Stimulated activated CD8-positive, alpha-beta memory T cell treated with anti-CD3 and anti-CD28 coated beads, Interleukin-7, amount 100 ng/mL, for 4 hours (primary cell): Measurements from ENCODE around the gene SERPING1.
"Not testable (repeated sequence)": the region's sequence is repeated elsewhere in the genome, so short reads cannot be mapped to it uniquely, and the experiment has no call there.

Source experiments
- DNase-seq, 2 donors: peaks; one replicate each; pipeline ENCODE4 v3.0.0-alpha.2; 2020; ENCODE audit warnings: low read depth in 2 of 2

SERPING1 gene

DNA sequence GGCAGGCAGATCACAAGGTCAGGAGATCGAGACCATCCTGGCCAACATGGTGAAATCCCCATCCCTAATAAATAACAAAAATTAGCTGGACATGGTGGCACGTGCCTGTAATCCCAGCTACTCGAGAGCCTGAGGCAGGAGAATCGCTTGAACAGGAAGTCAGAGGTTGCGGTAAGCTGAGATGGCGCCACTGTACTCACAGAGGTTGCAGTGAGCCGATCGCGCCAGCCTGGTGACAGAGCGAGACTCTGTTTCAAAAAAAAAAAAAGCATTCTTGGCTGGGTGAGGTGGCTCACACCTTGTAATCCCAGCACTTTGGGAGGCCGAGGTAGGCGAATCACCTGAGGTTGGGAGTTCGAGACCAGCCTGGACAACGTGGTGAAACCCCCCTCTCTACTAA lies 54.7 kb downstream of the SERPING1 start:
- not testable (repeated sequence) for DNase-seq

DNA sequence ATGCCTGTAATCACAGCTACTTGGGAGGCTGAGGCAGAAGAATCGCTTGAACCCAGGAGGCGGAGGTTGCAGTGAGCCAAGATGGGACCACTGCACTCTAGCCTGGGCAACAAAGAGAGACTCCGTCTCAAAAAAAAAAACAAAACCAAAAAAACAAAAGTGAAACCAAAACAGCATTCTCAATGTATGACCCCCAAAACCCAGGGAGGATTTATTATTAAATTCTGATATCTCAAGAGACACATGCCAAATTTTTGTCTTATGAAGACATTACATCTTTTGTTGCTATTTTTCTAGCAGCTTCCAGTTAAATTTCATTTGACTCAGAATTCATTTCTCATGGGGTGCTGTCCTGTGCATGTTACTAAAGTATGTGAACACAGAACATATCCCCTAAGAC lies 55.2 kb downstream of the SERPING1 start:
- DNase-seq, result no peak

DNA sequence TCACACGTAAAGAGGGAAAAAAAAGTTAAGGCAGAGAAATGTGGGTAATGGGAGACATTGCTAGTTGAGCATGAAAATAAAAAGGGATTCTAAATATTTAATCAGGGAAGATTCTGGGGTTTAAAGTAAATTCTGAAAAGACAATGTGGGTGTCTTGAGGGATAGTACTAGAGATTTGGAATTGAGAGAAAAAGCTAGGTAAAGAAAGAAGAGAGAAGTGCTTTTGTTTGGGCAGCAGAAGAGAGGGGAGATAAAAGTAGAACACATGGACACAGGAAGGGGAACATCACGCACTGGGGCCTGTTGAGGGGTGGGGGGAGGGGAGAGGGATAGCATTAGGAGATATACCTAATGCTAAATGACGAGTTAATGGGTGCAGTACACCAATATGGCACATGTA lies 55.7 kb downstream of the SERPING1 start:
- no peak for DNase-seq

DNA sequence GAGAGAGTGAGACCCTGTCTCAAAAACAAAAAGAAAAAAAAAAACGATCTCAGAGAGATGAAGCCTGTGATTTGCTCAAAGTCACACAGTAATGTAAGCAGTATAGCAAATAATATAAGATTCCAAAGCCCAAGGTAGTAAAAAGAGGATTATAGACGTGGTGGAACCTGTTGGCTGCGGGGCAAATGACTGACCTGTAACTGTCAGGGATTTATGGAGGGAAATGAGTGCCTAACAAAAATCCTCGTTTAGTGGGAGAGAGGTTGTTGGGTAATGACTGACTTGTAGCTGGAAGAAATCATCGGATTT lies 59.4 kb downstream of the SERPING1 start:
- DNase-seq, result no peak

DNA sequence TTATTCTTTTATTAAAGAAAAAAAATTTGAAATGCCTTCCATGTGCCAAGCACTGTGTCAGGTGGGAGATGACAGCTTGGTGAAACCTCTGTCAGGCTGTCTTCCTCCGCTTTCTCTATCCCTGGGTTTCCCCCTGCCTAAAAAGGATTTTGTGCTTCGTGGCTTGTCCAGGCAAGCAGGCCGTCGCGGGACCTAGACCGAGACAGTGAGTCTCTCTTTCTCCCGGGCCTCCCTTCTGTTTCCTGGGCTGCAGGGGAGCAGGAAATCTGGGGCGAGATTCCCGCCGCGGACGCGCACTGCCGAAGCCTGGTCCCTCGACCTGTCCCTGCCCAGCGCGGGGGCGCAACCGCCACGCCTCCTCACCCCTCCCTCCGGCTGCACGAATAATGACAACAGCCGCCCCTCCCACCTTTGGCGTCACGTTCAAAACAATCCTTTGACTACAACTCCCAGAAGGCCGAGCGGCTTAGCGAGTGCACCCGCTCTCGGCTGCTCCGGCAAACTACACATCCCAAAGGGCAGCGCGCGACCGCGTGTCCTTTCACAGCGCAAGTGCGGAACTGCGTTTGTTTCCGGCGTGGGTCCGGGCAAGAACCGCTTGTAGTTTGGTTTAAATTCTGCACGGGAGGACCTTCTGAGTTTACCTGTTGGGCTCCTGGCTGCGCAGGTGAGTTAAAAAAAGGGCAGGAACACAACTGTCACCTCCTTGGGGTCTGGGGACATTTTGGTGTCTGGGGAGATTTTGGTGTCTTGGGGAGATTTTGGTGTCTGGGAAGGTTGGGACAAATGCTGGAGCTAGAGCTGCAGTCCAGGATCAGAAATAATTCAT lies 59.9 kb downstream of the SERPING1 start, which contains the start of gene CLP1:
TSS of gene CLP1 (plus strand) at position 569 of the 829 bp plus-strand sequence. CDS start 1,715 bp downstream, outside the sequence.
- DNase-seq, result peak; percentile 98 to 99

DNA sequence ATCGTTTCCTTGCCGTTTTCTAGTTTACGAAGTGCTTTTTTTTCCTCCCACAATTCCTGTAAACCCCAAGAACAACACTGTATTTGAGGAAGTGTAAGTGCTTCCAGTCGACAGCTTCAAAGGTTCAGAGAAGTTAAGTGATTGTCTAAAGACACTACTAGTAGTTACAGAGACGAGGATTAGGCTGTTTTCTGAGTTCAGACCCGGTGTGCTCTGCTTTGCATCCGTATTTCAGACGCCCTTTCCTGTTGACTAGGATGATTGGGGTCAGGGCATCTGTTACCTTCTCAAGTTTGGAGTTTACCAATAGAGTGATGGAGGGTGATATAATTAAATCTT lies 60.5 kb downstream of the SERPING1 start:
- DNase-seq, result no peak

DNA sequence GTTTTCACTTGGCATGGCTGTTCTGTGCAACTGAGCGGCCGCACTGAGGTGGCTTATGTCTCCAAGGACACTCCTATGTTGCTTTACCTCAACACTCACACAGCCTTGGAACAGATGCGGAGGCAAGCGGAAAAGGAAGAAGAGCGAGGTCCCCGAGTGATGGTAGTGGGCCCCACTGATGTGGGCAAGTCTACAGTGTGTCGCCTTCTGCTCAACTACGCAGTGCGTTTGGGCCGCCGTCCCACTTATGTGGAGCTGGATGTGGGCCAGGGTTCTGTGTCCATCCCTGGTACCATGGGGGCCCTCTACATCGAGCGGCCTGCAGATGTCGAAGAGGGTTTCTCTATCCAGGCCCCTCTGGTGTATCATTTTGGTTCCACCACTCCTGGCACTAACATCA lies 62.2 kb downstream of the SERPING1 start:
- no peak for DNase-seq

DNA sequence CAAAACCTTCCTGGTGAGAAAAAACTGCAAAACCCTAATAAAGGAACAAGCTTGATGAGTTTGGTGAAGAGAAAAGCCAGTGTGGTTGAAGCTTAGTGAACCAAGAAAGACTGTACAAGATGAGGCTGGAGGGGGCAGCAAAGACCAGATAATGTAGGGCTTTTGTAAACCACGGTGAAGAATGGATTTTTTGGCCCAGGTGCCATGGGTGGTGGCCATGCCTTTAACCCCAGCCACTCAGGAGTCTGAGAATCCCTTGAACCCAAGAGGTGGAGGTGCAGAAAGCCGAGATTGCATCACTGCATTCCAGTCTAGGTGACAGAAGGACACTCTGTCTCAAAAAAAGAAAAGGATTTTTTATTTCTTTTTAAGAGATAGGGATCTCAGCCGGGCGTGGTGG lies 65.4 kb downstream of the SERPING1 start:
- no peak for DNase-seq

DNA sequence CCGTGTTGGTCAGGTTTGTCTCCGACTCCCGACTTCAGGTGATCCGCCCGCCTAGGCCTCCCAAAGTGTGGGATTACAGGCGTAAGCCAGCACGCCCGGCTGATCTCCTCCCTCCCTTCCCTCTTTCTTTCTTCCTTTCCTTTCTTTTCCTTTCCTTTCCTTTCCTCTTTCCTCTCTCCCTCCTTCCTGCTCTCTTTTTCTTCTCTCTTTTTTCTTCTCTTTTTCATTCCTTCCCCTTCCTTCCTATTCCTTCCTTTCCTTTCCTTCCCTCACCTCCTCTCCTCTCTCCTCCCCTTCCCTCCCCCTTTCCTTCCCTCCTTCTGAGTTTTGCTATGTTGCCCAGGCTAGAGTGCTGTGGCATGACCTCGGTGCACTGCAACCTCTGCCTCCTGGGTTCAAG lies 66.5 kb downstream of the SERPING1 start:
- DNase-seq, result no peak
